ENCODE data around the gene RND3. TPM values are rescaled to one million over a fixed set of nuclear protein-coding genes. Genes with fewer than 3 reads are reported as not detected.

Gene RND3
- total and polyA plus RNA-seq, 9 of the 15 experiments (the other 6 are each of a cell fraction or from before 2014, with no cell fraction given), result 0.22 to 0.64 (median 0.29) TPM; not detected in 4

GRCh38 chr2:150464986-150465385 lies 22.5 kb downstream of the RND3 start:
- no TSS peak for BruUV-seq (replicated peaks)
- no peak for TF ChIP-seq TFAM (CRISPR knock-in tag; conservative IDR thresholded peaks at IDR 0.05)
- TF ChIP-seq BDP1 (IDR thresholded peaks at IDR 0.05; ENCODE audit: insufficient read depth, insufficient read length), result no peak
- TF ChIP-seq POLR2H (tag; IDR thresholded peaks at IDR 0.05; ENCODE audit: low read depth), result no peak
- TF ChIP-seq GABPA (tag; conservative IDR thresholded peaks at IDR 0.05; ENCODE audit: low read depth), result no peak
- no peak for TF ChIP-seq CAMTA2 (CRISPR knock-in tag; conservative IDR thresholded peaks at IDR 0.05)
- TF ChIP-seq JUN (IDR thresholded peaks at IDR 0.05; ENCODE audit: borderline replicate concordance, low read depth, low read length), result no peak
- TF ChIP-seq JUN (CRISPR knock-in tag; IDR thresholded peaks at IDR 0.05; ENCODE audit: borderline replicate concordance), result no peak
- TF ChIP-seq MAFG (tag; conservative IDR thresholded peaks at IDR 0.05), result no peak
- TF ChIP-seq ZNF134 (CRISPR knock-in tag; conservative IDR thresholded peaks at IDR 0.05), result no peak
- TF ChIP-seq HMG20B (CRISPR knock-in tag; IDR thresholded peaks at IDR 0.05), result no peak
- TF ChIP-seq CEBPG (CRISPR knock-in tag; IDR thresholded peaks at IDR 0.05), result no peak
- TF ChIP-seq CEBPG (tag; conservative IDR thresholded peaks at IDR 0.05 in 1 of 2, IDR thresholded peaks at IDR 0.05 in 1 of 2), result no peak
- TF ChIP-seq XRCC4 (IDR thresholded peaks at IDR 0.05; ENCODE audit: extremely low read depth, insufficient read depth, insufficient read length), result no peak
- TF ChIP-seq BMI1 (IDR thresholded peaks at IDR 0.05; ENCODE audit: low read length), result no peak
- no peak for TF ChIP-seq HEY1 (CRISPR knock-in tag; IDR thresholded peaks at IDR 0.05; ENCODE audit: borderline replicate concordance)
- TF ChIP-seq KDM4B (IDR thresholded peaks at IDR 0.05; ENCODE audit: borderline replicate concordance in 2 of 2, low read depth in 1 of 2), result no peak
- TF ChIP-seq KLF6 (CRISPR knock-in tag; IDR thresholded peaks at IDR 0.05; ENCODE audit: borderline replicate concordance), result no peak
- Histone ChIP-seq H3K79me2 (ENCODE audit: control insufficient read depth, insufficient read depth, low read length) (no peaks in the 10 kb centered on the region), H2AFZ (ENCODE audit: low read depth, low read length) (no peak overlapping the region), H3K36me3 (ENCODE audit: control insufficient read depth, insufficient read depth, low read length) (no peaks in the 10 kb centered on the region), H3K27me3 (ENCODE audit: control insufficient read depth in 2 of 2, insufficient read depth in 2 of 2, low read length in 2 of 2) (no peaks in the 10 kb centered on the region), H3K9me3 (replicated peaks; ENCODE audit: control insufficient read depth, insufficient read depth, low read depth, low read length) (peaks cover 2% of the 10 kb centered on the region; the same call in 1 of the 2 replicates), H3K9ac (ENCODE audit: insufficient read depth in 1 of 2, low read depth in 2 of 2, low read length in 2 of 2) (no peak overlapping the region), H3K9me1 (ENCODE audit: control insufficient read depth, insufficient read depth, low read length) (no peaks in the 10 kb centered on the region), H3K4me2 (ENCODE audit: insufficient read depth, low read length) (no peak overlapping the region), H4K20me1 (replicated peaks; ENCODE audit: control insufficient read depth, insufficient read depth, low read length) (no peaks in the 10 kb centered on the region), H3K4me3 (no peak overlapping the region), H3K4me1 (replicated peaks in 1 of 2; ENCODE audit: control insufficient read depth in 2 of 2, insufficient read depth in 2 of 2, low read length in 2 of 2) (no peaks in the 10 kb centered on the region), H3K27ac (ENCODE audit: extremely low read depth, low read depth, low read length) (no peak overlapping the region)
- in situ Hi-C loops (cut with MboI), result no loop called here
- FAIRE-seq (no peak), ATAC-seq (no peak), DNase-seq (ENCODE audit: extremely low read depth in 1 of 4, low spot score in 3 of 4) (no peak)
- WGBS (ENCODE audit: insufficient coverage, low coverage, missing lambda C conversion rate), result 0% methylated on average over 1 of the region's 1 CpG
- ChIA-PET POLR2A (no interaction called here), CTCF (ENCODE audit: low intra/inter-chr PET ratio) (interaction anchor here (0.6 kb wide), 1 partner anchor 23 kb away, joined by 3 read pairs; no protein-coding TSS in a partner anchor)
- intact Hi-C loops (cut with micrococcal nuclease), result no loop called here
